Sigmoid colon (tissue), 4 donors: ENCODE data around the gene BDP1.

ENCODE experiments used
- CTCF ChIP-seq, 4 experiments: fragments of 450-650 bp in 3 of 4; fragments of 200-600 bp in 1 of 4; IDR thresholded peaks; one replicate each; pipeline ENCODE4 v1.5.1; 2016 to 2019; ENCODE audit warnings: antibody characterized with exemption in 4 of 4, mild to moderate bottlenecking in 3 of 4, moderate library complexity in 2 of 4
- POLR2A ChIP-seq, 2 donors: fragments of 450-650 bp; IDR thresholded peaks; one replicate each; pipeline ENCODE4 v1.6.1; 2016; ENCODE audit warnings: antibody characterized with exemption in 2 of 2, mild to moderate bottlenecking in 2 of 2, moderate library complexity in 2 of 2
- POLR2AphosphoS5 ChIP-seq, 4 donors: sonication (generic); formaldehyde crosslinking; IDR thresholded peaks; one replicate each; pipeline ENCODE4 v1.6.1; 2017; ENCODE audit warnings: antibody characterized with exemption in 4 of 4

- TF ChIP-seq CTCF (IDR thresholded peaks at IDR 0.05): no peak
- no peak for TF ChIP-seq POLR2A (IDR thresholded peaks at IDR 0.05)
- no peak for TF ChIP-seq POLR2AphosphoS5 (IDR thresholded peaks at IDR 0.05)
Observed at GRCh38 chr5:71615809-71616208, 160.4 kb downstream of the BDP1 start.
